HEK293 (cell line): ENCODE results near the gene GAS1.
A peak's percentile ranks its signal among the peaks of the same experiment; 100 is the strongest.

Source experiments
- EGR2 ChIP-seq: fragments of 450-650 bp; formaldehyde crosslinking; IDR thresholded peaks from 2 replicates; pipeline ENCODE4 v1.5.1; 2016; ENCODE audit warnings: low read depth, missing biosample characterization, missing genetic modification characterization
- GFI1B ChIP-seq: fragments of 450-650 bp; formaldehyde crosslinking; IDR thresholded peaks from 2 replicates; pipeline ENCODE4 v1.5.1; 2016; ENCODE audit warnings: missing biosample characterization, missing genetic modification characterization
- GLI4 ChIP-seq: fragments of 450-650 bp; formaldehyde crosslinking; IDR thresholded peaks from 2 replicates; pipeline ENCODE4 v1.5.1; 2016; ENCODE audit warnings: missing biosample characterization, missing genetic modification characterization
- HOXD13 ChIP-seq: sonication (generic); formaldehyde crosslinking; IDR thresholded peaks from 2 replicates; pipeline ENCODE4 v1.8.0; 2022; ENCODE audit warnings: missing genetic modification reagents, borderline replicate concordance
- KLF16 ChIP-seq: fragments of 450-650 bp; formaldehyde crosslinking; IDR thresholded peaks from 2 replicates; pipeline ENCODE4 v1.5.1; 2017; ENCODE audit warnings: missing biosample characterization, missing genetic modification characterization
- OVOL3 ChIP-seq: fragments of 450-650 bp; formaldehyde crosslinking; IDR thresholded peaks from 2 replicates; pipeline ENCODE4 v1.5.1; 2016; ENCODE audit warnings: missing biosample characterization, missing genetic modification characterization
- RBAK ChIP-seq: fragments of 450-650 bp; formaldehyde crosslinking; IDR thresholded peaks from 2 replicates; pipeline ENCODE4 v1.5.1; 2016; ENCODE audit warnings: missing biosample characterization, missing genetic modification characterization
- YY2 ChIP-seq: fragments of 450-650 bp; formaldehyde crosslinking; IDR thresholded peaks from 2 replicates; pipeline ENCODE4 v1.5.1; 2016; ENCODE audit warnings: missing biosample characterization, missing genetic modification characterization
- ZEB2 ChIP-seq: fragments of 450-650 bp; formaldehyde crosslinking; IDR thresholded peaks from 2 replicates; pipeline ENCODE4 v1.5.1; 2016; ENCODE audit warnings: missing biosample characterization, missing genetic modification characterization
- ZFP3 ChIP-seq: fragments of 450-650 bp; formaldehyde crosslinking; IDR thresholded peaks from 2 replicates; pipeline ENCODE4 v1.5.1; 2016; ENCODE audit warnings: low read depth, missing biosample characterization, missing genetic modification characterization
- ZNF112 ChIP-seq: fragments of 450-650 bp; formaldehyde crosslinking; IDR thresholded peaks from 2 replicates; pipeline ENCODE4 v1.5.0; 2017; ENCODE audit warnings: missing biosample characterization, missing genetic modification characterization
- ZNF175 ChIP-seq: fragments of 450-650 bp; formaldehyde crosslinking; IDR thresholded peaks from 2 replicates; pipeline ENCODE4 v1.5.1; 2016; ENCODE audit warnings: missing biosample characterization, missing genetic modification characterization
- ZNF202 ChIP-seq: fragments of 450-650 bp; formaldehyde crosslinking; IDR thresholded peaks from 2 replicates; pipeline ENCODE4 v1.5.1; 2016; ENCODE audit warnings: missing biosample characterization, missing genetic modification characterization, borderline replicate concordance
- ZNF26 ChIP-seq: fragments of 450-650 bp; formaldehyde crosslinking; IDR thresholded peaks from 2 replicates; pipeline ENCODE4 v1.5.1; 2016; ENCODE audit warnings: missing biosample characterization, missing genetic modification characterization
- ZNF350 ChIP-seq: fragments of 450-650 bp; formaldehyde crosslinking; IDR thresholded peaks from 2 replicates; pipeline ENCODE4 v1.5.0; 2017; ENCODE audit warnings: missing biosample characterization, mild to moderate bottlenecking, missing genetic modification characterization
- ZNF391 ChIP-seq: fragments of 450-650 bp; formaldehyde crosslinking; IDR thresholded peaks from 2 replicates; pipeline ENCODE4 v1.5.1; 2016; ENCODE audit warnings: low read depth, missing biosample characterization, missing genetic modification characterization, borderline replicate concordance
- ZNF423 ChIP-seq: fragments of 450-650 bp; formaldehyde crosslinking; IDR thresholded peaks from 2 replicates; pipeline ENCODE4 v1.5.1; 2016; ENCODE audit warnings: missing biosample characterization, missing genetic modification characterization
- ZNF513 ChIP-seq: fragments of 450-650 bp; IDR thresholded peaks from 2 replicates; pipeline ENCODE4 v1.5.1; 2018; ENCODE audit warnings: missing biosample characterization, missing genetic modification characterization
- ZNF580 ChIP-seq: fragments of 450-650 bp; formaldehyde crosslinking; IDR thresholded peaks from 2 replicates; pipeline ENCODE4 v1.5.1; 2016; ENCODE audit warnings: missing biosample characterization, missing genetic modification characterization
- ZNF76 ChIP-seq: fragments of 450-650 bp; formaldehyde crosslinking; IDR thresholded peaks from 2 replicates; pipeline ENCODE4; 2016; ENCODE audit warnings: low read depth, missing biosample characterization, missing genetic modification characterization, borderline replicate concordance
- ZNF843 ChIP-seq: fragments of 450-650 bp; formaldehyde crosslinking; IDR thresholded peaks from 2 replicates; pipeline ENCODE4 v1.5.1; 2016; ENCODE audit warnings: missing biosample characterization, missing genetic modification characterization
- ZXDB ChIP-seq: fragments of 450-650 bp; formaldehyde crosslinking; IDR thresholded peaks from 2 replicates; pipeline ENCODE4 v1.5.1; 2016; ENCODE audit warnings: missing biosample characterization, missing genetic modification characterization
- TF ChIP-seq, protein P1 (sequence below): fragments of 450-650 bp; formaldehyde crosslinking; IDR thresholded peaks from 2 replicates; pipeline ENCODE4 v1.5.1; 2016; ENCODE audit warnings: missing biosample characterization, missing genetic modification characterization, borderline replicate concordance
- TF ChIP-seq, protein P2 (sequence below): fragments of 450-650 bp; formaldehyde crosslinking; IDR thresholded peaks from 2 replicates; pipeline ENCODE4 v1.5.1; 2017; ENCODE audit warnings: missing biosample characterization, missing genetic modification characterization
- TF ChIP-seq, protein P3 (sequence below): fragments of 450-650 bp; formaldehyde crosslinking; IDR thresholded peaks from 2 replicates; pipeline ENCODE4 v1.5.1; 2016; ENCODE audit warnings: missing biosample characterization, missing genetic modification characterization
- TF ChIP-seq, protein P4 (sequence below): fragments of 450-650 bp; formaldehyde crosslinking; IDR thresholded peaks from 2 replicates; pipeline ENCODE4 v1.5.1; 2016; ENCODE audit warnings: missing biosample characterization, missing genetic modification characterization
- TF ChIP-seq, protein P5 (sequence below): fragments of 450-650 bp; formaldehyde crosslinking; IDR thresholded peaks from 2 replicates; pipeline ENCODE4 v1.5.0; 2017; ENCODE audit warnings: missing biosample characterization, missing genetic modification characterization, borderline replicate concordance

The GAS1 gene

GRCh38 chr9:86943201-86944113, 3.8 kb downstream of the GAS1 start (continued):
- no peak for TF ChIP-seq ZNF26 (tag by site-specific recombination)
- peak; percentile 97 for TF ChIP-seq ZNF843 (tag by site-specific recombination)
- TF ChIP-seq, protein P1, sequence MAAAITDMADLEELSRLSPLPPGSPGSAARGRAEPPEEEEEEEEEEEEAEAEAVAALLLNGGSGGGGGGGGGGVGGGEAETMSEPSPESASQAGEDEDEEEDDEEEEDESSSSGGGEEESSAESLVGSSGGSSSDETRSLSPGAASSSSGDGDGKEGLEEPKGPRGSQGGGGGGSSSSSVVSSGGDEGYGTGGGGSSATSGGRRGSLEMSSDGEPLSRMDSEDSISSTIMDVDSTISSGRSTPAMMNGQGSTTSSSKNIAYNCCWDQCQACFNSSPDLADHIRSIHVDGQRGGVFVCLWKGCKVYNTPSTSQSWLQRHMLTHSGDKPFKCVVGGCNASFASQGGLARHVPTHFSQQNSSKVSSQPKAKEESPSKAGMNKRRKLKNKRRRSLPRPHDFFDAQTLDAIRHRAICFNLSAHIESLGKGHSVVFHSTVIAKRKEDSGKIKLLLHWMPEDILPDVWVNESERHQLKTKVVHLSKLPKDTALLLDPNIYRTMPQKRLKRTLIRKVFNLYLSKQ: no peak
- TF ChIP-seq ZNF202 (tag by site-specific recombination): no peak
- TF ChIP-seq, protein P2, sequence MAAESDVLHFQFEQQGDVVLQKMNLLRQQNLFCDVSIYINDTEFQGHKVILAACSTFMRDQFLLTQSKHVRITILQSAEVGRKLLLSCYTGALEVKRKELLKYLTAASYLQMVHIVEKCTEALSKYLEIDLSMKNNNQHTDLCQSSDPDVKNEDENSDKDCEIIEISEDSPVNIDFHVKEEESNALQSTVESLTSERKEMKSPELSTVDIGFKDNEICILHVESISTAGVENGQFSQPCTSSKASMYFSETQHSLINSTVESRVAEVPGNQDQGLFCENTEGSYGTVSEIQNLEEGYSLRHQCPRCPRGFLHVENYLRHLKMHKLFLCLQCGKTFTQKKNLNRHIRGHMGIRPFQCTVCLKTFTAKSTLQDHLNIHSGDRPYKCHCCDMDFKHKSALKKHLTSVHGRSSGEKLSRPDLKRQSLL (tag by site-specific recombination): 0 out of 2 replicates have a peak, but pooled peaks have one; percentile 30
- peak; percentile 62; the same call in 1 of the 2 replicates for TF ChIP-seq ZNF76 (tag by site-specific recombination)
- TF ChIP-seq GLI4 (tag by site-specific recombination): no peak
- TF ChIP-seq EGR2 (tag by site-specific recombination): no peak
- TF ChIP-seq ZNF391: peak; percentile 27; the same call in 1 of the 2 replicates
- no peak for TF ChIP-seq YY2 (tag by site-specific recombination)
- TF ChIP-seq ZNF350 (tag by site-specific recombination): no peak
- TF ChIP-seq ZNF423 (tag by site-specific recombination): no peak
- TF ChIP-seq ZEB2 (tag by site-specific recombination): peak; percentile 76
- TF ChIP-seq, protein P3, sequence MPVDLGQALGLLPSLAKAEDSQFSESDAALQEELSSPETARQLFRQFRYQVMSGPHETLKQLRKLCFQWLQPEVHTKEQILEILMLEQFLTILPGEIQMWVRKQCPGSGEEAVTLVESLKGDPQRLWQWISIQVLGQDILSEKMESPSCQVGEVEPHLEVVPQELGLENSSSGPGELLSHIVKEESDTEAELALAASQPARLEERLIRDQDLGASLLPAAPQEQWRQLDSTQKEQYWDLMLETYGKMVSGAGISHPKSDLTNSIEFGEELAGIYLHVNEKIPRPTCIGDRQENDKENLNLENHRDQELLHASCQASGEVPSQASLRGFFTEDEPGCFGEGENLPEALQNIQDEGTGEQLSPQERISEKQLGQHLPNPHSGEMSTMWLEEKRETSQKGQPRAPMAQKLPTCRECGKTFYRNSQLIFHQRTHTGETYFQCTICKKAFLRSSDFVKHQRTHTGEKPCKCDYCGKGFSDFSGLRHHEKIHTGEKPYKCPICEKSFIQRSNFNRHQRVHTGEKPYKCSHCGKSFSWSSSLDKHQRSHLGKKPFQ (tag by site-specific recombination): peak; percentile 57; the same call in 1 of the 2 replicates
- TF ChIP-seq, protein P4, sequence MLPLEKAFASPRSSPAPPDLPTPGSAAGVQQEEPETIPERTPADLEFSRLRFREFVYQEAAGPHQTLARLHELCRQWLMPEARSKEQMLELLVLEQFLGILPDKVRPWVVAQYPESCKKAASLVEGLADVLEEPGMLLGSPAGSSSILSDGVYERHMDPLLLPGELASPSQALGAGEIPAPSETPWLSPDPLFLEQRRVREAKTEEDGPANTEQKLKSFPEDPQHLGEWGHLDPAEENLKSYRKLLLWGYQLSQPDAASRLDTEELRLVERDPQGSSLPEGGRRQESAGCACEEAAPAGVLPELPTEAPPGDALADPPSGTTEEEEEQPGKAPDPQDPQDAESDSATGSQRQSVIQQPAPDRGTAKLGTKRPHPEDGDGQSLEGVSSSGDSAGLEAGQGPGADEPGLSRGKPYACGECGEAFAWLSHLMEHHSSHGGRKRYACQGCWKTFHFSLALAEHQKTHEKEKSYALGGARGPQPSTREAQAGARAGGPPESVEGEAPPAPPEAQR (tag by site-specific recombination): no peak
- TF ChIP-seq ZXDB (tag by site-specific recombination): peak; percentile 86
- TF ChIP-seq OVOL3 (tag by site-specific recombination): peak; percentile 83
- peak; percentile 76 for TF ChIP-seq GFI1B (tag by site-specific recombination)
- TF ChIP-seq KLF16: no peak
- TF ChIP-seq, protein P5, sequence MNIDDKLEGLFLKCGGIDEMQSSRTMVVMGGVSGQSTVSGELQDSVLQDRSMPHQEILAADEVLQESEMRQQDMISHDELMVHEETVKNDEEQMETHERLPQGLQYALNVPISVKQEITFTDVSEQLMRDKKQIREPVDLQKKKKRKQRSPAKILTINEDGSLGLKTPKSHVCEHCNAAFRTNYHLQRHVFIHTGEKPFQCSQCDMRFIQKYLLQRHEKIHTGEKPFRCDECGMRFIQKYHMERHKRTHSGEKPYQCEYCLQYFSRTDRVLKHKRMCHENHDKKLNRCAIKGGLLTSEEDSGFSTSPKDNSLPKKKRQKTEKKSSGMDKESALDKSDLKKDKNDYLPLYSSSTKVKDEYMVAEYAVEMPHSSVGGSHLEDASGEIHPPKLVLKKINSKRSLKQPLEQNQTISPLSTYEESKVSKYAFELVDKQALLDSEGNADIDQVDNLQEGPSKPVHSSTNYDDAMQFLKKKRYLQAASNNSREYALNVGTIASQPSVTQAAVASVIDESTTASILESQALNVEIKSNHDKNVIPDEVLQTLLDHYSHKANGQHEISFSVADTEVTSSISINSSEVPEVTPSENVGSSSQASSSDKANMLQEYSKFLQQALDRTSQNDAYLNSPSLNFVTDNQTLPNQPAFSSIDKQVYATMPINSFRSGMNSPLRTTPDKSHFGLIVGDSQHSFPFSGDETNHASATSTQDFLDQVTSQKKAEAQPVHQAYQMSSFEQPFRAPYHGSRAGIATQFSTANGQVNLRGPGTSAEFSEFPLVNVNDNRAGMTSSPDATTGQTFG (tag by site-specific recombination): no peak
- TF ChIP-seq ZNF580 (tag by site-specific recombination): no peak
- no peak for TF ChIP-seq HOXD13 (CRISPR knock-in tag)
- no peak for TF ChIP-seq ZNF112 (tag by site-specific recombination)
- TF ChIP-seq ZNF513 (tag by site-specific recombination): peak; percentile 36; the same call in 1 of the 2 replicates
- no peak for TF ChIP-seq ZNF175
- no peak for TF ChIP-seq ZFP3 (tag by site-specific recombination)
- no peak for TF ChIP-seq RBAK
